ENCODE data around the gene GRPEL2.

DNA sequence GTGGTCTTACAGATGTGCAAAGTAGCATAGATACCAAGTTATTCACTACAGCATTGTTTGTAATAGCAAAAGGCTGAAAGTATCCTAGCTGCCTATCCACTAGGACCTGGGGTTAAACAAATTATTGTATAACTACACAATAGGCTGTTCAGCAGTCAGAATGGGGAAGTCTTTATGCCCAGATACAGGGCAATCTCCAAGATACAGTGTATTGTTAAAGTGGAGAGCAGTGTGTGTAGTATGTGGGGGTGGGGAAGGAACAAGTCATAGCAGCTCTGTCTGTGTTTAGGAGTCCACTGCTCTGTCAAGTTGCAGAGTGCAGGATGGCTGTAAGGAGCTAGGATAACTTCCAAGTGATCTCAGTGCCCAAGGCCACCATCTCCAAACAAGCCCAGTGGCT is 18.1 kb downstream of the GRPEL2 start:
- TF ChIP-seq EZH2 (IDR thresholded peaks at IDR 0.05; ENCODE audit: borderline replicate concordance) (no peak), EZH2phosphoT487 (IDR thresholded peaks at IDR 0.05; ENCODE audit: low read depth, severe bottlenecking, unreplicated experiment) (no peak)
- TF ChIP-seq, protein P1, sequence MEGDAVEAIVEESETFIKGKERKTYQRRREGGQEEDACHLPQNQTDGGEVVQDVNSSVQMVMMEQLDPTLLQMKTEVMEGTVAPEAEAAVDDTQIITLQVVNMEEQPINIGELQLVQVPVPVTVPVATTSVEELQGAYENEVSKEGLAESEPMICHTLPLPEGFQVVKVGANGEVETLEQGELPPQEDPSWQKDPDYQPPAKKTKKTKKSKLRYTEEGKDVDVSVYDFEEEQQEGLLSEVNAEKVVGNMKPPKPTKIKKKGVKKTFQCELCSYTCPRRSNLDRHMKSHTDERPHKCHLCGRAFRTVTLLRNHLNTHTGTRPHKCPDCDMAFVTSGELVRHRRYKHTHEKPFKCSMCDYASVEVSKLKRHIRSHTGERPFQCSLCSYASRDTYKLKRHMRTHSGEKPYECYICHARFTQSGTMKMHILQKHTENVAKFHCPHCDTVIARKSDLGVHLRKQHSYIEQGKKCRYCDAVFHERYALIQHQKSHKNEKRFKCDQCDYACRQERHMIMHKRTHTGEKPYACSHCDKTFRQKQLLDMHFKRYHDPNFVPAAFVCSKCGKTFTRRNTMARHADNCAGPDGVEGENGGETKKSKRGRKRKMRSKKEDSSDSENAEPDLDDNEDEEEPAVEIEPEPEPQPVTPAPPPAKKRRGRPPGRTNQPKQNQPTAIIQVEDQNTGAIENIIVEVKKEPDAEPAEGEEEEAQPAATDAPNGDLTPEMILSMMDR (IDR thresholded peaks at IDR 0.05; ENCODE audit: poor library complexity) = no peak

All from hepatocyte (in vitro differentiated cells).